K562 (cell line): ENCODE data around the gene SDCBP2. TPM values are rescaled to one million over a fixed set of nuclear protein-coding genes. Genes with fewer than 3 reads are reported as not detected.

Experiments used
- BRCA1 ChIP-seq, 2 experiments: fragments of 450-650 bp in 1 of 2; sonication (generic) in 1 of 2; formaldehyde crosslinking in 1 of 2; IDR thresholded peaks; 2 replicates each; pipeline versions ENCODE4 v1.5.0 to v1.6.1; 2017 to 2020; ENCODE audit warnings: mild to moderate bottlenecking in 1 of 2, missing genetic modification reagents in 1 of 2
- HNRNPLL ChIP-seq: fragments of 200-400 bp; formaldehyde crosslinking; IDR thresholded peaks from 2 replicates; pipeline ENCODE4 v1.6.1; 2017; ENCODE audit warnings: low read length, low read depth, mild to moderate bottlenecking; ENCODE audit not compliant: poor library complexity, severe bottlenecking
- HSF4 ChIP-seq: fragments of 250-450 bp; sonication (Bioruptor Pico); IDR thresholded peaks from 2 replicates; pipeline ENCODE4 v2.1.2; 2022; ENCODE audit warnings: mild to moderate bottlenecking, moderate library complexity, borderline replicate concordance
- JUND ChIP-seq, 2 experiments: IDR thresholded peaks; 2 replicates in 1 of 2; 3 replicates in 1 of 2; pipeline ENCODE4 v1.6.1; 2011; ENCODE audit warnings: borderline replicate concordance in 2 of 2, low read depth in 2 of 2, low read length in 2 of 2, improper control_type of control experiment in 1 of 2, missing biosample characterization in 1 of 2, missing genetic modification characterization in 1 of 2, missing genetic modification reagents in 1 of 2
- MED1 ChIP-seq: sonication (generic); formaldehyde crosslinking; IDR thresholded peaks from 2 replicates; pipeline ENCODE4 v1.8.1; 2023; ENCODE audit warnings: missing genetic modification reagents, borderline replicate concordance
- SOX6 ChIP-seq: fragments of 450-650 bp; IDR thresholded peaks from 2 replicates; pipeline ENCODE4 v1.6.1; 2014; ENCODE audit warnings: mild to moderate bottlenecking
- TAF7 ChIP-seq: fragments of 450-650 bp; IDR thresholded peaks from 2 replicates; pipeline ENCODE4 v1.6.1; 2016; ENCODE audit warnings: missing genetic modification characterization, missing compliant biosample characterization
- TAF9B ChIP-seq: fragments of 450-650 bp; IDR thresholded peaks from 2 replicates; pipeline ENCODE4 v1.6.1; 2018; ENCODE audit warnings: mild to moderate bottlenecking; ENCODE audit not compliant: partially characterized antibody
- TGIF2 ChIP-seq: sonication (generic); formaldehyde crosslinking; IDR thresholded peaks from 2 replicates; pipeline ENCODE4 v1.8.1; 2022; ENCODE audit warnings: mild to moderate bottlenecking, missing genetic modification reagents, moderate library complexity
- ZNF274 ChIP-seq: IDR thresholded peaks from 2 replicates; pipeline ENCODE4 v1.6.1; 2011; ENCODE audit warnings: low read depth, mild to moderate bottlenecking, low read length, moderate library complexity, borderline replicate concordance
- ZNF3 ChIP-seq: fragments of 250-450 bp; sonication (Bioruptor Pico); IDR thresholded peaks from 2 replicates; pipeline ENCODE4 v1.5.0; 2021; ENCODE audit warnings: mild to moderate bottlenecking, moderate library complexity
- ZSCAN29 ChIP-seq: fragments of 450-650 bp; IDR thresholded peaks from 2 replicates; pipeline ENCODE4 v1.6.1; 2017
- polyA plus RNA-seq, 8 experiments: library from polyadenylated mRNA; depleted of rRNA in 4 of 8; stranded (reverse) in 5 of 8; unstranded in 3 of 8; fragments of >200 nt; fragmentation: Nextera tagmentation in 2 of 8; fragmentation: Illumina TruSeq in 1 of 8; extraction: Ambion mirVana in 2 of 8; extraction: Trizol in 1 of 8; gene quantifications; 2 replicates each; pipeline versions ENCODE4 v1.2.1 to v1.2.3, GENCODE V29; 2011 to 2014; ENCODE audit warnings: inconsistent platforms in 1 of 8, missing spikeins in 1 of 8
- total RNA-seq, 7 experiments: library from RNA; depleted of rRNA in 6 of 7; stranded (reverse); fragments of >200 nt in 6 of 7; fragmentation: Illumina TruSeq in 2 of 7; extraction: Trizol in 2 of 7; gene quantifications; 2 replicates each; pipeline versions ENCODE4 v1.2.1 to v1.2.3, GENCODE V29; 2011 to 2021; ENCODE audit warnings: low replicate concordance in 1 of 7
- TF ChIP-seq, protein P1 (sequence below), 2 experiments: fragments of 450-650 bp in 1 of 2; sonication (generic) in 1 of 2; formaldehyde crosslinking in 1 of 2; IDR thresholded peaks; 2 replicates each; pipeline versions ENCODE4 v1.7.1 to v1.9.0; 2016 to 2022; ENCODE audit warnings: inconsistent platforms in 1 of 2, mild to moderate bottlenecking in 1 of 2, missing genetic modification reagents in 1 of 2
- TF ChIP-seq, protein P2 (sequence below): fragments of 450-650 bp; formaldehyde crosslinking; IDR thresholded peaks from 2 replicates; pipeline ENCODE4 v1.4.0; 2020; ENCODE audit warnings: mild to moderate bottlenecking, mixed read lengths
- TF ChIP-seq, protein P3 (sequence below): fragments of 450-650 bp; IDR thresholded peaks from 2 replicates; pipeline ENCODE4 v1.6.1; 2016; ENCODE audit warnings: low read depth, mild to moderate bottlenecking, moderate library complexity

The SDCBP2 gene
- total and polyA plus RNA-seq, 9 of the 15 experiments (the other 6 are each of a cell fraction or from before 2014, with no cell fraction given): 0.06 to 1.2 (median 0.80) TPM

DNA sequence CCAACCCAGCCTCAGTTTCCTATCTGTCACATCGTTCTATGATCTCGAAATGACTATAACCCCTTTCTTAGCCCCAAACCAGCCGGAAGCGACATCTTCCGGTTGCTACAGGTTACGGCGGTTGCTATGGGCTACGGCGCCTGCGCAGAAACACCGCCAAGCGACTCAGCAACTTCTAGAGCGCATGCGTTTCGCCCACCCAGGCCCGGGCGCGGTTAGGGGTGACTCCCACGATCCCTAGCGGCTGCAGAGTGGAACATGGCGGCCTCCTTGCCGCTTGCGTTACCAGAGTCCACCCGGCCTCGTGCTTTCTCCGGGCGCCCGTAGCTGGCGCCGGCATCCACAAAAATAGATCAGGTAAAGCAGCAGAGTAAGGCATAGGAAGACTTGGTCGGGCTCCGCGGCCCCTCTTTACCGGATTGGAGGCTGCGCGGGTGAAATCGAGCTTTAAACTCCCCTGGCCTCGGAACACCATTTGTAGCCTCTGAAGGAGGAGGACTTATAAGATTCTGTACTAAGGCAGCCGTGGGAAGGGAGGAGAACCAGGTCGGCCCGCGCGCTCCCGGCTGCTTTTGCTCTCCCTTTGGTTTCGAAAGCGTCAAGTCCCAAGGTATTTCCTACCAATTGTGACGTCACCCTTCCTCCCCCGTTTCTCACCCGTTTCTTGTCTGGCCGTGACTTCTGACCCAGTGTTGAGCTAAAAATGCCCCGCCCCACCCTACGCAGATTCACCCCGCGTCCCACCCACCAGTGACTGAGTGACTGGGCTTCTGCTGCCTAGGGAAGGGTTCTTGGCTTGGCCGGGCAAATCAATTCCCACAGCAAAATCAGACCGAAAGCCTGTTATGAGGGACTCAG lies 3.5 kb downstream of the SDCBP2 start (continued):
- TF ChIP-seq, protein P1, sequence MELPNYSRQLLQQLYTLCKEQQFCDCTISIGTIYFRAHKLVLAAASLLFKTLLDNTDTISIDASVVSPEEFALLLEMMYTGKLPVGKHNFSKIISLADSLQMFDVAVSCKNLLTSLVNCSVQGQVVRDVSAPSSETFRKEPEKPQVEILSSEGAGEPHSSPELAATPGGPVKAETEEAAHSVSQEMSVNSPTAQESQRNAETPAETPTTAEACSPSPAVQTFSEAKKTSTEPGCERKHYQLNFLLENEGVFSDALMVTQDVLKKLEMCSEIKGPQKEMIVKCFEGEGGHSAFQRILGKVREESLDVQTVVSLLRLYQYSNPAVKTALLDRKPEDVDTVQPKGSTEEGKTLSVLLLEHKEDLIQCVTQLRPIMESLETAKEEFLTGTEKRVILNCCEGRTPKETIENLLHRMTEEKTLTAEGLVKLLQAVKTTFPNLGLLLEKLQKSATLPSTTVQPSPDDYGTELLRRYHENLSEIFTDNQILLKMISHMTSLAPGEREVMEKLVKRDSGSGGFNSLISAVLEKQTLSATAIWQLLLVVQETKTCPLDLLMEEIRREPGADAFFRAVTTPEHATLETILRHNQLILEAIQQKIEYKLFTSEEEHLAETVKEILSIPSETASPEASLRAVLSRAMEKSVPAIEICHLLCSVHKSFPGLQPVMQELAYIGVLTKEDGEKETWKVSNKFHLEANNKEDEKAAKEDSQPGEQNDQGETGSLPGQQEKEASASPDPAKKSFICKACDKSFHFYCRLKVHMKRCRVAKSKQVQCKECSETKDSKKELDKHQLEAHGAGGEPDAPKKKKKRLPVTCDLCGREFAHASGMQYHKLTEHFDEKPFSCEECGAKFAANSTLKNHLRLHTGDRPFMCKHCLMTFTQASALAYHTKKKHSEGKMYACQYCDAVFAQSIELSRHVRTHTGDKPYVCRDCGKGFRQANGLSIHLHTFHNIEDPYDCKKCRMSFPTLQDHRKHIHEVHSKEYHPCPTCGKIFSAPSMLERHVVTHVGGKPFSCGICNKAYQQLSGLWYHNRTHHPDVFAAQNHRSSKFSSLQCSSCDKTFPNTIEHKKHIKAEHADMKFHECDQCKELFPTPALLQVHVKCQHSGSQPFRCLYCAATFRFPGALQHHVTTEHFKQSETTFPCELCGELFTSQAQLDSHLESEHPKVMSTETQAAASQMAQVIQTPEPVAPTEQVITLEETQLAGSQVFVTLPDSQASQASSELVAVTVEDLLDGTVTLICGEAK (IDR thresholded peaks at IDR 0.05): peak; percentile 60
- TF ChIP-seq, protein P1 (CRISPR knock-in tag; IDR thresholded peaks at IDR 0.05): no peak
- TF ChIP-seq MED1 (no peak), ZSCAN29 (no peak), SOX6 (peak; percentile 47), BRCA1 (IDR thresholded peaks at IDR 0.05) (no peak), BRCA1 (CRISPR knock-in tag; IDR thresholded peaks at IDR 0.05) (no peak), TAF7 (peak; percentile 79; the same call in 1 of the 2 replicates), ZNF274 (no peak), ZNF3 (CRISPR knock-in tag) (no peak), TAF9B (peak; percentile 82), JUND (IDR thresholded peaks at IDR 0.05; ENCODE audit: borderline replicate concordance, low read depth, low read length) (peak; percentile 93), JUND (tag; IDR thresholded peaks at IDR 0.05; ENCODE audit: borderline replicate concordance, low read depth, low read length) (peak; percentile 81), HNRNPLL (peak; percentile 29), TGIF2 (no peak), HSF4 (CRISPR knock-in tag) (no peak)
- TF ChIP-seq, protein P2, sequence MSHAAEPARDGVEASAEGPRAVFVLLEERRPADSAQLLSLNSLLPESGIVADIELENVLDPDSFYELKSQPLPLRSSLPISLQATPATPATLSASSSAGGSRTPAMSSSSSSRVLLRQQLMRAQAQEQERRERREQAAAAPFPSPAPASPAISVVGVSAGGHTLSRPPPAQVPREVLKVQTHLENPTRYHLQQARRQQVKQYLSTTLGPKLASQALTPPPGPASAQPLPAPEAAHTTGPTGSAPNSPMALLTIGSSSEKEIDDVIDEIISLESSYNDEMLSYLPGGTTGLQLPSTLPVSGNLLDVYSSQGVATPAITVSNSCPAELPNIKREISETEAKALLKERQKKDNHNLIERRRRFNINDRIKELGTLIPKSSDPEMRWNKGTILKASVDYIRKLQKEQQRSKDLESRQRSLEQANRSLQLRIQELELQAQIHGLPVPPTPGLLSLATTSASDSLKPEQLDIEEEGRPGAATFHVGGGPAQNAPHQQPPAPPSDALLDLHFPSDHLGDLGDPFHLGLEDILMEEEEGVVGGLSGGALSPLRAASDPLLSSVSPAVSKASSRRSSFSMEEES (CRISPR knock-in tag): no peak
- TF ChIP-seq, protein P3, sequence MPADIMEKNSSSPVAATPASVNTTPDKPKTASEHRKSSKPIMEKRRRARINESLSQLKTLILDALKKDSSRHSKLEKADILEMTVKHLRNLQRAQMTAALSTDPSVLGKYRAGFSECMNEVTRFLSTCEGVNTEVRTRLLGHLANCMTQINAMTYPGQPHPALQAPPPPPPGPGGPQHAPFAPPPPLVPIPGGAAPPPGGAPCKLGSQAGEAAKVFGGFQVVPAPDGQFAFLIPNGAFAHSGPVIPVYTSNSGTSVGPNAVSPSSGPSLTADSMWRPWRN: no peak
